Measurements from ENCODE around the gene JUN. TPM values are rescaled to one million over a fixed set of nuclear protein-coding genes. Genes with fewer than 3 reads are reported as not detected.

JUN gene
- total and polyA plus RNA-seq, 2 of the 13 experiments (the other 11 are each of a cell fraction or from before 2014, with no cell fraction given) = 18.2 to 22.3 TPM

- TF ChIP-seq TBL1XR1 (IDR thresholded peaks at IDR 0.05; ENCODE audit: borderline replicate concordance, low read length, partially characterized antibody) (peak; percentile 52), IRF9 (CRISPR knock-in tag; IDR thresholded peaks at IDR 0.05; ENCODE audit: borderline replicate concordance) (no peak), ATF5 (CRISPR knock-in tag; IDR thresholded peaks at IDR 0.05; ENCODE audit: low read depth) (no peak; the same call in 1 of the 2 replicates), TEAD3 (CRISPR knock-in tag; optimal IDR thresholded peaks at IDR 0.05; ENCODE audit: borderline replicate concordance) (peak; percentile 35), NR0B2 (CRISPR knock-in tag; IDR thresholded peaks at IDR 0.05) (peak; percentile 79), ZNF501 (CRISPR knock-in tag; IDR thresholded peaks at IDR 0.05) (peak; percentile 25; the same call in 1 of the 2 replicates), PAWR (CRISPR knock-in tag; IDR thresholded peaks at IDR 0.05; ENCODE audit: borderline replicate concordance) (no peak), ZFYVE20 (CRISPR knock-in tag; IDR thresholded peaks at IDR 0.05; ENCODE audit: borderline replicate concordance, low read depth) (no peak), ZC3H13 (CRISPR knock-in tag; IDR thresholded peaks at IDR 0.05) (peak; percentile 98; the same call in 1 of the 2 replicates), KDM1A (CRISPR knock-in tag; IDR thresholded peaks at IDR 0.05) (no peak; the same call in 1 of the 2 replicates), ZSCAN29 (CRISPR knock-in tag; conservative IDR thresholded peaks at IDR 0.05) (peak; percentile 97), MIER3 (CRISPR knock-in tag; IDR thresholded peaks at IDR 0.05; ENCODE audit: borderline replicate concordance) (no peak), GLMP (CRISPR knock-in tag; IDR thresholded peaks at IDR 0.05; ENCODE audit: borderline replicate concordance) (no peak), HHEX (CRISPR knock-in tag; IDR thresholded peaks at IDR 0.05) (no peak), ZNF547 (CRISPR knock-in tag; IDR thresholded peaks at IDR 0.05) (peak; percentile 58; the same call in 1 of the 2 replicates), ZNF296 (CRISPR knock-in tag; conservative IDR thresholded peaks at IDR 0.05) (no peak), DDIT3 (CRISPR knock-in tag; IDR thresholded peaks at IDR 0.05) (no peak), IRX3 (CRISPR knock-in tag; IDR thresholded peaks at IDR 0.05; ENCODE audit: borderline replicate concordance, low read depth) (0 out of 2 replicates have a peak, but pooled peaks have one; percentile 17), ZNF839 (CRISPR knock-in tag; IDR thresholded peaks at IDR 0.05; ENCODE audit: borderline replicate concordance) (no peak), PRMT3 (CRISPR knock-in tag; IDR thresholded peaks at IDR 0.05; ENCODE audit: borderline replicate concordance, low read depth) (no peak), ZFP91 (CRISPR knock-in tag; IDR thresholded peaks at IDR 0.05; ENCODE audit: borderline replicate concordance) (peak; percentile 66; the same call in 1 of the 2 replicates), AGO2 (optimal IDR thresholded peaks at IDR 0.05; ENCODE audit: low read depth, low read length) (peak; percentile 86), SRSF4 (IDR thresholded peaks at IDR 0.05; ENCODE audit: low read depth, low read length, poor library complexity, severe bottlenecking) (no peak)
These were observed 1.4 kb downstream of the JUN start (continued) for GRCh38 chr1:58782178-58783089.

Data from HepG2 (cell line).